CD4-positive, alpha-beta T cell (primary cell): ENCODE data around the gene CENPA. TPM values are rescaled to one million over a fixed set of nuclear protein-coding genes. Genes with fewer than 3 reads are reported as not detected.

ENCODE experiments used
- ATAC-seq: fragments of 200-7000 bp; cut with Tn5 transposase; one replicate; pipeline ENCODE4 v1.10.0; 2022; ENCODE audit warnings: mild to moderate bottlenecking; ENCODE audit not compliant: poor library complexity
- CTCF ChIA-PET: fragments of 350-600 bp; sonication (Branson Sonifier 250); formaldehyde crosslinking; loops from one replicate; lab custom pipeline; 2021; ENCODE audit warnings: antibody characterized with exemption, inconsistent platforms; lab: Charles Lee
- POLR2A ChIA-PET: fragments of 350-600 bp; sonication (Branson Sonifier 250); formaldehyde crosslinking; loops from one replicate; lab custom pipeline; 2021; ENCODE audit warnings: antibody characterized with exemption, inconsistent platforms; lab: Charles Lee
- DNase-seq, 14 experiments: peaks; one replicate each; pipeline ENCODE4 v3.0.0-alpha.2; 2013 to 2020; ENCODE audit warnings: mixed read lengths in 2 of 14
- H3K27ac ChIP-seq, 2 donors: one replicate each; pipeline versions ENCODE4 v1.5.1 to v1.7.0; 2013; ENCODE audit warnings: low read length in 2 of 2, low read depth in 1 of 2, mild to moderate bottlenecking in 1 of 2
- H3K27me3 ChIP-seq, 2 experiments: 1 replicate in 1 of 2; 2 replicates in 1 of 2; pipeline versions ENCODE4 v1.6.1 to v1.7.0; 2013; ENCODE audit warnings: low read length in 2 of 2, control low read depth in 1 of 2, mild to moderate bottlenecking in 1 of 2, moderate library complexity in 1 of 2; ENCODE audit not compliant: insufficient read depth in 2 of 2, control insufficient read depth in 1 of 2
- H3K36me3 ChIP-seq: one replicate; pipeline ENCODE4 v1.6.1; 2013; ENCODE audit warnings: low read length, control low read depth; ENCODE audit not compliant: insufficient read depth
- H3K4me1 ChIP-seq: one replicate; pipeline ENCODE4 v1.6.1; 2013; ENCODE audit warnings: low read length, control low read depth; ENCODE audit not compliant: insufficient read depth
- H3K4me3 ChIP-seq: one replicate; pipeline ENCODE4 v1.5.1; 2013; ENCODE audit warnings: mild to moderate bottlenecking, low read length, moderate library complexity
- H3K9me3 ChIP-seq, 2 experiments: 1 replicate in 1 of 2; 2 replicates in 1 of 2; pipeline versions ENCODE4 v1.6.1 to v1.7.0; 2013; ENCODE audit warnings: low read length in 2 of 2, mild to moderate bottlenecking in 2 of 2, control low read depth in 1 of 2, moderate library complexity in 1 of 2; ENCODE audit not compliant: control insufficient read depth in 1 of 2, insufficient read depth in 1 of 2
- H3K27ac Mint-ChIP-seq: one replicate; pipeline ENCODE4 v1.8.0; 2020; ENCODE audit warnings: mixed read lengths
- H3K27me3 Mint-ChIP-seq: one replicate; pipeline ENCODE4 v1.8.0; 2021; ENCODE audit warnings: mixed read lengths
- H3K36me3 Mint-ChIP-seq: one replicate; pipeline ENCODE4 v1.8.0; 2021; ENCODE audit warnings: low read depth, mixed read lengths
- H3K4me1 Mint-ChIP-seq: one replicate; pipeline ENCODE4 v1.8.0; 2021; ENCODE audit warnings: low read depth, mixed read lengths
- H3K4me3 Mint-ChIP-seq: one replicate; pipeline ENCODE4 v1.8.0; 2020; ENCODE audit warnings: mild to moderate bottlenecking, mixed read lengths
- H3K9me3 Mint-ChIP-seq: one replicate; pipeline ENCODE4 v1.8.0; 2020; ENCODE audit warnings: mixed read lengths
- intact Hi-C, 2 experiments: fragments of 100-400 bp; cut with DNase I in 1 of 2; cut with micrococcal nuclease in 1 of 2; formaldehyde crosslinking; loops; one replicate each; pipeline versions ENCODE4 v1.15.1 to v1.9.0; 2023 to 2025; cut with DNase I, micrococcal nuclease
- total RNA-seq, 174 experiments: library from RNA in 2 of 174; stranded (reverse) in 2 of 174; gene quantifications; one replicate each; pipeline ENCODE4 v1.2.3 and lab custom pipeline; 2021 to 2026
- TF ChIP-seq, protein P1 (sequence below): fragments of 200-600 bp; IDR thresholded peaks from one replicate; pipeline ENCODE4 v1.8.0; 2022; ENCODE audit warnings: antibody characterized with exemption, mild to moderate bottlenecking

Gene CENPA
- total RNA-seq, 2 experiments from 2014 or later, result 1.0 to 1.1 TPM

DNA sequence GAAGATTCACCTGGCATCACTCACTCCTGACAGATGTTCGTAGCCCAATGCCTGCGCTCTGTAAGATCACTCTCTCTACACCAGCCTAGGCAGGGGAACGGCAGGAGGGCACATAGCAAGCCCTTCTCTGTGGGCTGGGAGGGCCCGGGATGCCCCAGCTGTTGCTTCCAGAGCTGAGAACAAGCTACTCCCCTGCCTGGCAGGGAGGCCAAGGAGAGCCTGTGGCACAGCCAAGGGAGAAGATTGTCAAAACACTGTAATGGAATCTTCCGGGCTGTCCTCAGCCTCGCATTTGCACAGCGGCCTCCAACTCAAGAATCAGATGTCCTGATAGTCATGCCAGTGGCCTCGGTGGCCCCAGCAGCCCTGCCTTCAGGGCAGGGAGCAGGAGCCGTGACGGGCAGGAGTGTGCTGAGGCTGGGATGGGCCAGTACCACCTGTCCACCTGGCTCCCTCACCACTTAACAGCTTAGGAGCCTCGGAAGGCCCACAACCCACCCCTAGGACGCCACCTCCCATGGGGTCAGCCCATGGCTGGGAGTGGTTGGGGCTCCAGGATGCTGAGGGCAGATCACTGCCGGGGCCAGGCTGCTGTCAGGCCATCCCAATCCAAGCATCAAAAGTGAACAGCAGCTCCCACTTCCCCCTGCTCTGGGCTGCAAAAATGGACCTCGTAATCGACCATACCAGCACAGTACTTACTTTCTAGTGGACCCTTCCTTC is 43.6 kb upstream of the CENPA start:
- H3K36me3 ChIP-seq, result no peaks in the 10 kb centered on the region
- Mint-ChIP-seq H3K36me3 (no peaks in the 10 kb centered on the region), H3K9me3 (no peaks in the 10 kb centered on the region), H3K4me3 (no peak overlapping the region), H3K27ac (no peak overlapping the region), H3K4me1 (peaks cover 6% of the 10 kb centered on the region), H3K27me3 (peaks cover 2% of the 10 kb centered on the region)
- intact Hi-C loops, result no loop called here
- ATAC-seq (no peak), DNase-seq (no peak)
- no peak overlapping the region for H3K27ac ChIP-seq
- no peaks in the 10 kb centered on the region for H3K27me3 ChIP-seq
- H3K4me3 ChIP-seq, result no peak overlapping the region
- POLR2A ChIA-PET, result no interaction called here
- no peaks in the 10 kb centered on the region for H3K9me3 ChIP-seq
- TF ChIP-seq, protein P1, sequence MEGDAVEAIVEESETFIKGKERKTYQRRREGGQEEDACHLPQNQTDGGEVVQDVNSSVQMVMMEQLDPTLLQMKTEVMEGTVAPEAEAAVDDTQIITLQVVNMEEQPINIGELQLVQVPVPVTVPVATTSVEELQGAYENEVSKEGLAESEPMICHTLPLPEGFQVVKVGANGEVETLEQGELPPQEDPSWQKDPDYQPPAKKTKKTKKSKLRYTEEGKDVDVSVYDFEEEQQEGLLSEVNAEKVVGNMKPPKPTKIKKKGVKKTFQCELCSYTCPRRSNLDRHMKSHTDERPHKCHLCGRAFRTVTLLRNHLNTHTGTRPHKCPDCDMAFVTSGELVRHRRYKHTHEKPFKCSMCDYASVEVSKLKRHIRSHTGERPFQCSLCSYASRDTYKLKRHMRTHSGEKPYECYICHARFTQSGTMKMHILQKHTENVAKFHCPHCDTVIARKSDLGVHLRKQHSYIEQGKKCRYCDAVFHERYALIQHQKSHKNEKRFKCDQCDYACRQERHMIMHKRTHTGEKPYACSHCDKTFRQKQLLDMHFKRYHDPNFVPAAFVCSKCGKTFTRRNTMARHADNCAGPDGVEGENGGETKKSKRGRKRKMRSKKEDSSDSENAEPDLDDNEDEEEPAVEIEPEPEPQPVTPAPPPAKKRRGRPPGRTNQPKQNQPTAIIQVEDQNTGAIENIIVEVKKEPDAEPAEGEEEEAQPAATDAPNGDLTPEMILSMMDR, result no peak
- H3K4me1 ChIP-seq, result no peaks in the 10 kb centered on the region
- CTCF ChIA-PET, result no interaction called here

DNA sequence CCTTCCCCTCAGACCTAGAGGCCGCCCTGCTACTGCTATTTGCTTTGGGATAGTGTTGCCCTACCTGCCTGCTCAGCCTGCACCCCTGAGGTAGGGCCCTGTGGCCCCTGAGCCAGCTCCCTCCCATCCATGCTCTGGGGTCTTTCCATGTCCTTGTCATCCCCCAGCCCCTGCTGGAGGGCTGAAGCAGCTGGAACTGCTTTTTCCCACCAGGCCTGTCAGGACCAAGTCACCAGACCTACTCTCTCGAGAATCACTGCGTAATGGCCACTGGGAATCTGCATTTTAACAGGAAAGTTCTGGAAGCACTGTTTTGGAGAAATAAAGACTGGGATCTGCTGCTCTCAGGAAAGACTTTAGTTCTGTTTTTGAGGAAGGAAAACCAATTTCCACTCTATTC is 42.0 kb upstream of the CENPA start:
- ATAC-seq (no peak), DNase-seq (no peak)
- POLR2A ChIA-PET, result no interaction called here
- Mint-ChIP-seq H3K4me3 (no peak overlapping the region), H3K27ac (no peak overlapping the region), H3K27me3 (no peaks in the 10 kb centered on the region), H3K9me3 (no peaks in the 10 kb centered on the region), H3K4me1 (peaks cover 6% of the 10 kb centered on the region), H3K36me3 (no peaks in the 10 kb centered on the region)
- no peak overlapping the region for H3K4me3 ChIP-seq
- H3K27ac ChIP-seq, result no peak overlapping the region
- CTCF ChIA-PET, result no interaction called here
- no peaks in the 10 kb centered on the region for H3K9me3 ChIP-seq
- intact Hi-C loops, result no loop called here
- no peaks in the 10 kb centered on the region for H3K4me1 ChIP-seq
- TF ChIP-seq, protein P1, result no peak
- H3K27me3 ChIP-seq, result no peaks in the 10 kb centered on the region
- no peaks in the 10 kb centered on the region for H3K36me3 ChIP-seq

DNA sequence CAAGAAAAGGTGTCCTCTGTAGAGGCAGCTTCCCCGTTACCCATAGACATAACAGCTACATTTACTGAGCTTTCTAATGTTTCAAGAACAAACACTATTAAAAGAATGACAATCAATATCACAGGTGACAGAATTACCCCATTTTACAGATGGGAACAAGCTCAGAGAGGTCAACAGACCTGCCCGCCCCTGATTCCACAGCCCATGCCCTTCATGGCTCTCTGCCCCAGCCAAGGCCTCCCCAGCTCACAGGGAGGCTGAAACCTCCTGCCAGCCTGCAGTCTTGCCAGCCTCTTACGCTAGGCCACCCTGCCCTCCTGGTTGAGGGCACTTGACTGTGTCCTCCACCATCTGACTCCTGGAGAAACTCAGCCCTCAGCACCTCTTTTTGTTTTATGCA is 40.9 kb upstream of the CENPA start:
- Mint-ChIP-seq H3K4me1 (peaks cover 6% of the 10 kb centered on the region), H3K27ac (no peak overlapping the region), H3K4me3 (no peak overlapping the region), H3K36me3 (no peaks in the 10 kb centered on the region), H3K27me3 (no peaks in the 10 kb centered on the region), H3K9me3 (no peaks in the 10 kb centered on the region)
- H3K36me3 ChIP-seq, result no peaks in the 10 kb centered on the region
- intact Hi-C loops, result loop anchor here (1.0 to 5.0 kb wide), 3 partner anchors 140 to 793 kb away; no protein-coding TSS in a partner anchor
- DNase-seq (no peak), ATAC-seq (no peak)
- H3K9me3 ChIP-seq, result no peaks in the 10 kb centered on the region
- no peak overlapping the region for H3K27ac ChIP-seq
- no peak overlapping the region for H3K4me3 ChIP-seq
- H3K4me1 ChIP-seq, result no peaks in the 10 kb centered on the region
- TF ChIP-seq, protein P1, result no peak
- H3K27me3 ChIP-seq, result no peaks in the 10 kb centered on the region
- POLR2A ChIA-PET, result no interaction called here
- CTCF ChIA-PET, result interaction anchor here (1.7 kb wide), 1 partner anchor 140 kb away, joined by 5 read pairs; no protein-coding TSS in a partner anchor
